GM15510 (cell line): ENCODE results near the gene IGFL1.

Experiments
- POLR2A ChIP-seq: IDR thresholded peaks from 3 replicates; pipeline ENCODE4 v1.6.1; 2011; ENCODE audit warnings: borderline replicate concordance; ENCODE audit not compliant: insufficient read length; ENCODE audit errors: extremely low read depth

IGFL1 gene

DNA sequence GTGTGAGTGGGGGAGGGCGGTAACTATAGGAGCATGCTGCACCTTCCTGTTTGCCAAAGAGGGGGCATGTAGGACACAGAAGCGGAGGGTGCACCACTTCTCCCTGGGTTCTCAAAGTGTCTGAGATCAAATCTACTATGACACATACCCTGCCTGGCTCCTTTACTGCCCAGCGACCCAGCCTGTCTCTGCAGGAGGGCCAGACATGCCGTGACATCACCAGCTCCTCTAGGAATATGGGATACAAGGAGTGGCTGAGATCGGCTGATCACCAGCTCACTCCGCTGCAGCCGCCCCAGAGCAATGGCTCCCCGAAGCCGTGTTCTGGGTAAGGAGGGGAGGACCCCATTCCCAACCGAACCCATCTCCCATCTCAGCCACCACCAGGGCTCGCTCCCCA, 16.4 kb upstream of the IGFL1 start:
- TF ChIP-seq POLR2A, result no peak

DNA sequence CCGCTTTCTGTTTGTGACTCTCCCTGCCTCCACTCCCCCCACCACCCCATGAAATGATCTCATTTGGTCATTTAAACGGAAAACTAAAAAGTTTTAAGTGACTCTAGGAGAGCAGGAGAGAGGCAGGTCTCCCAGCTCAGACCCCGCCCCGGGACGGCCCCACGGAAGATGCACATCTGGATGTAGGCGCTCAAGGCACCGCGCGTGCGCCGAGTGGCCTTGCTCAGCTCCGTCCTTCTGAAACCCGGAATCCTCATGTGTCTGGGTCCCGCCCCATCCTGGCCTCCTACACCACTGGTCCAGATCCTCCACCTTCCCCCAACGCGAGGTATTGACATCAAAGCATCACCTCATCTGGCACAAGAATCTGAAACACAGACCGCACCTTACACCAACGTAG, 15.7 kb upstream of the IGFL1 start:
- no peak for TF ChIP-seq POLR2A

DNA sequence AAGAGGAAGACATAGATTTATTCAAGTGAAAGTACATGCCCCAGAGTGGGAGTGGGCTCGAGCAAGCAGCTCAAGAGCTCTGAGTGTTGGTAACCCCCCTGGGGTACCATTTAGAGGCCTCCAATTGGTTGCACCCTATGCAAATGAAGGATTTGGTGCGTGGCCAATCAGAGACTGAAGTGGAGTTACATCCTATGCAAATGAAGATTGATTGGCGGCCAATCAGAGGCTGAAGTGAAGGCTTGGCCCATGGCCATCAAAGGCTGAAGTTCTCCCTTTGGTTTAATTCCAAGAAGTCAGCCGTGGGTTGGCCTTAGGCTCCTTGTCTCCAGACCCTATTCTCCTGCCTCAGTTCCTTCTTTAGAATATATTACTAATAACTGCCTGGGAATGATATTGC, 12.9 kb upstream of the IGFL1 start:
- no peak for TF ChIP-seq POLR2A

DNA sequence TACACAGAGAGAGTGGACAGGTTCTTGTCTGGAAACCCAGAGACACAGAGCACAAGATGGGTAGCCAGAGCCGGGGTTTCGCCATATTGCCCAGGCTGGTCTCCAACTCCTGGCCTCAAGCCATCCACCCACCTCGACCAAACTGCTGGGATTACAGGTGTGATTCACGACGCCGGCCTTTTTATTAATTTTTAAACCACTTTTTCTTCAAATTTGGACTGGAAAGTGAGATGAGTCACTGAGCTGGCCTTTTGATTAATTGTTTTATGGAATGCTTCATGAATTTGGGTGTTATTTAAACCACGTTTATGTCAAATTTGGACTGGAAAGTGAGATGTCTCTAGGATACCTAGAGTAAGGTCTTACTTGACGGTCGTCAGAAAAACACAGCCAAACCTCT, 12.1 kb upstream of the IGFL1 start:
- TF ChIP-seq POLR2A, result no peak

DNA sequence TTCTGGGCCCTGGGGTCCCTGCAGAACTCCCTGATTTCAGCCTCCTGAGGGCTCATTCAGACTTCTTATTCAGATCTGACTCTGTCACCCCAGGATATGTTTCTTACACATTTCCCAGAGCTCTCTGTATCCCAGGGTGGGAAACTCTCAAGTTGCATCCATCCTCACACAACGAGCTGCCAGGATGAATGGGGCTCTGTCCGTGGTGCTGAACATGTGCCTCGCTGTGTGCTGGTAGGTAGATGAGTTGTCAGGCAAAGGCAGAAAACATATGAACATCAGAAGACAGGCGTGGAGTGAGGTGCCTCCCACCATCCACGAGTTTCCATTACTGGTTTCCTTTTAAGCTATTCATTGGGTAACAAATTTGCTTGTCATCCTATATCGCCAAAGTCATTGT, 11.4 kb upstream of the IGFL1 start:
- TF ChIP-seq POLR2A, result no peak

DNA sequence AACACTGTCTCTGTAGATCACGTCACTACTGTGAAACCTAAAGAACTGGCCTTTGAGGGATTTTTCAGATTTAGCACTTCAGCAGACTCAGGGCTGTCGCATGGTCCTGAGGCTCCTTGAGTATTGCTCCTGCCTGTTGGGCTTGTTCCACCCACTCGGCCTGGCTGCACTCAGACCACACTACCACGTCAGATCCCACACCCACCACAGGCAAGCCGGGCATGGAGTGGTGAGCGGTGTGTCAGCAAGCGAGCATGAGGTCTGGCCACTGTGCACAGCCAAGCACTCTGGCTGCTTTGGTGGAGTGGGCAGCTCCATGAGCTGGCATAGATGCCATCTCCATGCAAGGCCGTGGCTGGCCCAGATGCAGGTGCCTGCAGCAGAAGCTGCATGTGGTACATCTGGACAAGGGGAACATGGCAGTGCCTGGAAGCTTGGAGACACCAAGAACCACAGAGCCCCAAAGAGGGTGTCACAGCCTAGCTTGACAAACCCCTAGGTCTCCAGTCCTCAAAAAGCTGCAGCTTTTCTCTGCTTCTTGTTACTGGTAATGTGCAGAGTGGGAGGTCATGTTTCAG, 9.4 kb upstream of the IGFL1 start:
- no peak for TF ChIP-seq POLR2A

DNA sequence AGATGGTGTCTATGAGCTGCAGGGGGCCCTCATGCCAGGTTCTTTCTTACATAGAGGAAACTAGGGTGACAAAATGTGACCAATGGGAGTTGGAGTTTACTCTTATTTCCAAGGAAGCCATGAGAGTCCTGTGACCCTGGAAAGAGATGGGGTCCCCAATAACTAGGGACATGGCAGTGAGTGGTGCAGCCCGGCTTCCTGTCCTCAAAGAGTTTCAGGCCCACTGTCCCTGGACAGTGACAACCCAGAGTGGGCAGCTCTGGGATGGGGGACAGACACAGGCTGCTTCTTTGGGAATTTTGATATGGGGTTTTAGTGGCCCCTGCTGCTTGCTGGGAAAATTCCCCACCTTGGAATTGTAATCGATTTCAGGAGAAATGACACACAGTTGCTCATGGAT, 8.4 kb upstream of the IGFL1 start:
- no peak for TF ChIP-seq POLR2A

DNA sequence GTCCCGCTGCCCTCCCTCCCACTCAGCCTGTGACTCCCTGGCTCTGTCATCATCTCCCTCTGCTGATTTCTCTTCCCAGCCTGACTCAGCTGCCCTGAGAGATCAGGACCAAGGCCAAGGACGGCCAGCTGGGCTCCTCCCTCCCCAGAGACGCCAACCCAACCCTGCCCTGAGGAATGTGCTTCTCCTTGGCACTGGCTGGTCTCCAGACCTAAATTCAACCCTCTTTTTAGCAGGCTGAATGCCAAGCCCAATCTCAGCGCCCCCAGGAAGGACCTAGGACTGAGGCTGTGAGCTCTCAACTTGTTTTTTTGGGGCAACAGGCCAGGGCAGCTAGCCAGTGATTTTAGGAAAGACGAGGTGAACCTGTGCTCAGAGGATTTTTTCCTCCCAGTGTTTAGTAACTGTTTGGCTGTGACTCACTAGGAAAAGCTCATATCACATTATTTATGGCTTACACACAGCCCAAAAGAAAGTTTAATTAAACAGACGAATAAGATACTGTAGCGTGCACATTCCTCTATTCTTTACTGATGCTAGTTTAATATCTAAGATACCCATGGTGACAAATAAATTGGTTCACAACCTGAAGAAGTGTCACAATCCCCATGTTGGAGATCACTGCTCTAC, 7.4 kb upstream of the IGFL1 start:
- no peak for TF ChIP-seq POLR2A

DNA sequence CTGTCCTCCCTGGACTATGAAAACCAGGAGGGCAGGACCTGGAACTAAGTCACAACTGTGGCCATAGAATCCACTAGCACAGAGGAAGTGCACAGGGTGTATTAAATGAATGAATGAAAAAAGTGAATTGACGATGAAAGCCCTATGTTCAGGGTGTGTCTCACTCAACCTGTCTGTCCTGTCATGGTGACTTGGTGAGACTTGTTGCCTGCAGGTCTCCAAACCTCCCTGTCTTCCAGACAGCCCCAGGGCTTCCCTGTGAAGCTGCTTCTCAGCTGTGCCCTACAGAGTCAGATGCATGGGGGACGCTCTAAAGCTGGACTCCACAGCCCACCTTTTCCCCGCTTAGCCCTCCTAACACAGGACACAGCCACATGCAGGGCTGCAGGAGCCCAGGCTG, 4.8 kb upstream of the IGFL1 start:
- no peak for TF ChIP-seq POLR2A

DNA sequence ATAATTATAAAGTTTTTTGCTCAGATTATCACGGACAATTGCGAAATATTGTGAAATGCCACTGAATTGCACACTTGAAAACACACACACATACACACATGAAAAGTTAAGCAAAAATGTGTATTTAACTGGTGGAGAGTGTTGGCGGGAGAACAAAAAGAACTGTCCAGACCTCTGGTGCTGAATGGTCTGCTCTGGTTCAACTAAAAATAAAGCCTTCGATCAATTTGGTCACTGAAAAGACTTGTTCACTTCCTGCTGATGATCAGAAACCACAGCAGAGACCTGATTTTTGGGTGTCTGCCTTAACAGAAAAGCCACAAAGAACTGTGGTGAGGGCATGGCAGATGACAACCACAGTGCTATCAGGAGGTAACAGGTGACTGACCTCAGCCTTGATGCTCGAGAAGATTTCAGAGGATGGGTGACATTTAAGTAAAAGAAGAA, 4.0 kb upstream of the IGFL1 start:
- no peak for TF ChIP-seq POLR2A

DNA sequence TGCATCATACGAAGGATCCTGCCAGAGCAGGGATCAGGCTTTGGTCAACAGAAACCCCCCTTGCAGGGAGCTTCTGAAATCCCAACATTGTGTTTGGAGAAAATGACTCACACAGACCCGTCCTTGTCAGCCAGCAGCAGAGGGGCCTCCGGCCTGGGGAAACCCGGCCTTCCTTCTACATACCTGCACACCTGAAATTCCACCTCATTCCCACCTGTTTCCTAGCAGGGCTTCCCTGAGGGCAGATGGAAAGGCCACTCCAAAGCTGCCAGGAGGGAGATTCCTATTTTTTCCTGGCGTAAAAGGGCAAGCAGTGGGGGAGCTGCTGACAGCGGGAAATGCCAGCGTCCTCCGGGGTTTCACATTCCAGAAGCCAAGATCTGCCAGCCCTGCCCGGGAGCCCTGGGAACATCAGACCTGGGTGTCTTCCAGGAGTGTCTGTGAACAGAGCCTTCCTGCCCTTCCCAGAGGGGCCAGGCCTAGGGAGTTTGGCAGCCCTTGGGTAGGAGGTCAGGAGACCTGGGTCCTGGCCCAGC, 3.0 kb upstream of the IGFL1 start:
- no peak for TF ChIP-seq POLR2A

DNA sequence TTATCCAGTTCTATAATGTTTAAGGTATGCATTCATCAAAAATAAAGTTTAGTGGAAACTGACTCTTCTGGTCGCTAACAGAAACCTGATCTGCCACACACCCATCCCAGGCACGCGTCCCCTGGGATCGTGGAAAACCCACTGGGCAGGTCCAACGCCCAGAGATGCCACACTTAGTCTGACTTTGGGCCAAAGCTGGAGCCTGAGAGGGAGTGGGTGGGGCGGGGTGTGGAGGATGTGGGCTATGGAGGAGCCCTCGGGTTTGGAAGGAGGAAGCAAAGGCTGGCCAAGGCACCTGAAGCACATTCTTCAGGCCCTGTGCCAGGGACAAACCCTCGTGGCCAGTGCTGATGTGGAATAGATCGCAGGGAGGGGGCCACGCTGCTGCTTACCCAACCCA, 2.5 kb downstream of the IGFL1 start:
- TF ChIP-seq POLR2A, result no peak

DNA sequence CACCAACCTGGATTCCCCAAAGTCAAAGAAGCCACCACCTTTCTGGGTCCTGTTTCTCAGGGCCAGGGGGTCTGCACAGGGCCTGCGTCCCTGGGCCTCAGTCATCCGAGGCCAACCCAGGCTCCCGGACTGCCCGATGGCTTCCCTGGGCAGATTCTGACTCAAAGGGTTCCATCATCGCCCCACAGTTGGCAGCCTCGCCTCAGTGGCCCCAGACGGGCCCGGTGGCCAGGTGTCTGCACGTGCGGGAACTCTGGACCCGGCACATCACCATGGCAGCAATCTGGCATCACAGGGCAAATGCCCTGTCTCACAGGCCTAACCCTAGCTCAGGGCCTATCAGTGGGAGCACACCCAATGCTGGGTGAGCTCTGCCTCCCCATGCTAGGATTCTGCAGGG, 2.9 kb downstream of the IGFL1 start:
- TF ChIP-seq POLR2A, result no peak

DNA sequence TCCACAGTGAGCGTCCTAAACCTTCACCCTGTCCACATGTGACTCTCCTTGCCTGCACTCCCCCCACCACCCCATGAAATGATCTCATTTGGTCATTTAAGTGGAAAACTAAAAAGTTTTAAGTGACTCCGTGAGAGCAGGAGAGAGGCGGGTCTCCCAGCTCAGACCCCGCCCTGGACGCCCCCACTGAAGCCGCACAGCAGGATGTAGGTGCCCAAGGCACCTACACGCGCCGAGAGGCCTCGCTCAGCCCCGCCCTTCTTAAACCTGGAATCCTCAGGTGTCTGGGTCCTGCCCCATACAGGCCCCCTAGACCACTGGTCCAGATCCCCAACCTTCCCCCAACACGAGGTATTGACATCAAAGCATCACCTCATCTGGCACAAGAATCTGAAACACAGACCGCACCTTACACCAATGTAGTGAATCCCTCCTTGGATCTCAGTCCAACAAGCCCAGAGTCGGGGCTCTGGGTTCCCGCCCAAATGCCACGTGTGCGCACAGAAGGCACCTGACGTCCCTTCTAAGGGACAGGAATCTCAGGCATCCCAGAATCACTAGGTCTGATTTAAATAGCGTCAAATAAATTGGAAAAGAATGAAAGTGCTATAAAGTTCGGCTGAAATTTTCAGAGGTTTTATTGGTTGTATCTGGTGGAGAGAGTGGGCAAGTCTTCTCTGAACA, 3.5 kb downstream of the IGFL1 start:
- TF ChIP-seq POLR2A, result no peak

DNA sequence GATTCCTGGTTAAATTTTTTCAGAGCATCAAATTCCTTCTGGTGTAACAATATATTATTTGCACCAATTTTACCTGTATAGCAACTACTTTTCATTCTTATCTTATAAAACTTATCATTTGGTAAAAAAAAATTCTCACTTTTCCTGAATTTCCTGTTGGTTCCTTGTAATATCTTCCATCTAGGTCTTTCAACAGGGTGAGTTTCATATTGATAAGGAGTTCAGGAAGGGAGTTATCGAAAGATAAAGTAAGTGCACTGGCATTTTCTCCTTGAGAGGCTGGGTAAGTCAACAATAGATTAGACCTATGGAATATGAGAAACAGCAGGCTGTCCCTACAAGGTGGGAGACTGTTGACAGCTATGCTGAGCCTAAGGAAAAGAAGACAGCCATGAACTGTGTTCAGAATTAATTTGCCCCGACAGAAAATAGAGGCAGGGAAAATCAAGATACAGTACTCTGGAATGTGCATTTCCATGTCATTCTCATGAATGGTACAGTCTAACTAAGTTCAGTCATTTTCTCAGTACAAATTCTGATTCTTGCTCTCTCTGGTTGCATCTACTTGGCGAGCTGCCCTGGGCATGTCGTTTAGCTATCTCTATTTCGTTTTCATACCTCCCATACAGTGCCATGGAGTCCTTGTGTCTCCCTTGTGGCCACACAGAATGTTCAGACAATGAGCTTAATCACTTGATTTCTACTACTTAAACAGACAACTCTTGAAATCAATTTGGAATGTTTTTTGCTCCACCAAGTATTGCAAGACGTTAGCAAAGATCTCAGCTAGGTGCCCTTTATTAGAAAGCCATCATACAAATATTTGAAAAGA, 9.9 kb downstream of the IGFL1 start:
- TF ChIP-seq POLR2A, result no peak
